ENCODE measurements around the gene TNS1. TPM values are rescaled to one million over a fixed set of nuclear protein-coding genes. Genes with fewer than 3 reads are reported as not detected.
A peak's percentile ranks its signal among the peaks of the same experiment; 100 is the strongest.

TNS1 gene
- total and polyA plus RNA-seq, 2 experiments from 2014 or later: 81.6 to 99.3 TPM

DNA sequence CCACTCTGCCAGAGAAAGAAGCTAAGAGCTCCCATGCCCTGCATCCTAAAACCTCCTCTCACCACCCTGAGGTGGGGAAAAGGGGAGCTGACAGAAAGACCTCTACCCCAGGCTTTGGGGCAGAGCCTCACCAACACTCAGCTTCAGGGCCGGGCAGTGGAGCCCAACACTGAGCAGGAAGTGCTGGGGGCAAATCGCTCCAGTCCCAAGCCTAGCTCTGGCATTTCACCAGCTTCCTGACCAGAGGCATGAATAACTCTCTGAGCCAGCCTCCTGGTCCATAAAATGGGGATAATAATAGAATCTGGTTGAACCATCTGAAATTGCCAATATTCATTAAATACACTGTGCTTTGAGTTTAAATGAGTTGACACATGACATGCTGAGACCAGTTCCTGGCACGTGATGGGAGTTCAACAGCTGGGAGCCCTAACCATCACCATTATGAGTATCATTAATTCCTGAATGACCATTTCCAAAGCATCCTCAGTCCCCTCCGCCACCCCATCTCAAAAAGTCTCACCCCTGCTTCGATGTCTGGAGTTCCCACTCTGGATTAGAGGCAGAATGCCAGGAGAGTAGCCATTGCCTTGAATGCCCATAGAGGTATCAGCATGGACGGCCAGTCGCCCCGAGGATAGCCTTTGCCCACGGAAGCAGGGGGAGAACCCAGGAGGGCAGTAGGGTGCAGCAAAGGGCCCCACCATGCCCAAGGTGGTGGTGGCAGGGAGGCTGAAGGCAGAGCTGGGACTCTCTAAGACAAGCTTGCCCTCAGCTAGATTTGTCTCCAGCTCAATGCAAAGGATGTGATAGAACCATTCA, 153.4 kb downstream of the TNS1 start:
- no peaks in the 10 kb centered on the region; the same call in 1 of the 2 replicates for H4K20me1 ChIP-seq (ENCODE audit: insufficient read depth)
- H3K4me1 ChIP-seq (ENCODE audit: insufficient read depth): peaks cover 71% of the 10 kb centered on the region

DNA sequence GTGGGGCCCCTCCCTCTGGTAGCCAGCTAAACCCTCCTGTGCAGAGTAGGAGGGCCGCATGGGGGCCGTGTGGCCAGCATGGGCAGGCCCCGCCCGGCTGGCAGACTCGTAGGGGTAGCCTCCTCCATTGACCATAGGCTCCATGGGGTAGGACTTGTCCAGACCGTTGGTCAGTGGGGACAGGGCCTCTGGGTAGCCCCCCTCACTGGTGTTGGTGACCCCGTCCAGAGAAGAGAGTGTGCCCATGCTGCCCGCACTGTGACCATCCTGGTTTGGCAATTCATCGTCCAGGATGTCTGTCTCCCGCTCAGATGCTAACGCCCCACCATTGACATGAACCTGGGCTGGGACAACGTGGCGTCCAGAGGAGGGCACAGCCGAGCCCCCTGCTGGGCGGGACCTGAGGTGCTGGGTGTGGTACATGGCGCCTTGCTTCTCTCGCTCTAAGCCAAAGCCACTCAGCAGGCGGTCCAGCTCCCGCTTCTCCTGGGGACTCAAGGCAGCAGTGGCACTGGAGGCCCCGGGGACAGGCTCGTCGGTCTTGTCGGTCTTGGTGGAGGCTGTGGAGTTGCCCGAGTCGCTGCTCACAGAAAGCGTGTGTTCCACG, 154.3 kb downstream of the TNS1 start:
- Histone ChIP-seq H3F3A (ENCODE audit: insufficient read depth) (peaks cover 42% of the 10 kb centered on the region), H3K27me3 (replicated peaks; ENCODE audit: insufficient read depth) (no peaks in the 10 kb centered on the region), H3K4me1 (ENCODE audit: insufficient read depth) (peaks cover 70% of the 10 kb centered on the region), H3K4me3 (no peak overlapping the region), H4K20me1 (ENCODE audit: insufficient read depth) (no peaks in the 10 kb centered on the region; the same call in 1 of the 2 replicates), H3K9me3 (ENCODE audit: low read depth) (no peaks in the 10 kb centered on the region), H2AFZ (no peak overlapping the region), H3K4me2 (ENCODE audit: unreplicated experiment) (no peak overlapping the region), H3K9me2 (ENCODE audit: insufficient read depth) (no peaks in the 10 kb centered on the region), H3K36me3 (ENCODE audit: low read depth) (peaks cover 30% of the 10 kb centered on the region), H3K79me2 (ENCODE audit: insufficient read depth) (peaks cover 89% of the 10 kb centered on the region), H3K9ac (no peak overlapping the region), H3K27ac (peak overlapping the region; percentile 85; the same call in 1 of the 2 replicates)
- in situ Hi-C loops (cut with MboI): no loop called here
- no peak for TF ChIP-seq EZH2phosphoT487 (IDR thresholded peaks at IDR 0.05; ENCODE audit: insufficient read depth, low read depth)
- no peak for TF ChIP-seq EZH2 (IDR thresholded peaks at IDR 0.05; ENCODE audit: insufficient read depth, poor library complexity, severe bottlenecking)
- DNase-seq: no peak
- 88 to 90% methylated on average over 27 of the region's 27 CpGs for WGBS, 2 experiments (ENCODE audit: low coverage in 1 of 2, low lambda C conversion rate in 2 of 2, missing lambda C conversion rate in 2 of 2)

More for the DNA sequence above, 153.4 kb downstream of the TNS1 start:
- Histone ChIP-seq H3K27ac (peak overlapping the region; percentile 85), H3K9ac (peak overlapping the region; percentile 67), H3K9me2 (ENCODE audit: insufficient read depth) (no peaks in the 10 kb centered on the region), H3K4me3 (no peak overlapping the region), H3K27me3 (replicated peaks; ENCODE audit: insufficient read depth) (no peaks in the 10 kb centered on the region), H3F3A (ENCODE audit: insufficient read depth) (peaks cover 37% of the 10 kb centered on the region), H2AFZ (no peak overlapping the region), H3K79me2 (ENCODE audit: insufficient read depth) (peaks cover 80% of the 10 kb centered on the region), H3K36me3 (ENCODE audit: low read depth) (peaks cover 30% of the 10 kb centered on the region), H3K9me3 (ENCODE audit: low read depth) (no peaks in the 10 kb centered on the region), H3K4me2 (ENCODE audit: unreplicated experiment) (peak overlapping the region; percentile 54)
- no peak for TF ChIP-seq EZH2phosphoT487 (IDR thresholded peaks at IDR 0.05; ENCODE audit: insufficient read depth, low read depth)
- no peak for TF ChIP-seq EZH2 (IDR thresholded peaks at IDR 0.05; ENCODE audit: insufficient read depth, poor library complexity, severe bottlenecking)
- WGBS, 2 experiments (ENCODE audit: low coverage in 1 of 2, low lambda C conversion rate in 2 of 2, missing lambda C conversion rate in 2 of 2): 73% methylated on average over 9 of the region's 9 CpGs
- in situ Hi-C loops (cut with MboI): no loop called here
- DNase-seq: peak; percentile 67

DNA sequence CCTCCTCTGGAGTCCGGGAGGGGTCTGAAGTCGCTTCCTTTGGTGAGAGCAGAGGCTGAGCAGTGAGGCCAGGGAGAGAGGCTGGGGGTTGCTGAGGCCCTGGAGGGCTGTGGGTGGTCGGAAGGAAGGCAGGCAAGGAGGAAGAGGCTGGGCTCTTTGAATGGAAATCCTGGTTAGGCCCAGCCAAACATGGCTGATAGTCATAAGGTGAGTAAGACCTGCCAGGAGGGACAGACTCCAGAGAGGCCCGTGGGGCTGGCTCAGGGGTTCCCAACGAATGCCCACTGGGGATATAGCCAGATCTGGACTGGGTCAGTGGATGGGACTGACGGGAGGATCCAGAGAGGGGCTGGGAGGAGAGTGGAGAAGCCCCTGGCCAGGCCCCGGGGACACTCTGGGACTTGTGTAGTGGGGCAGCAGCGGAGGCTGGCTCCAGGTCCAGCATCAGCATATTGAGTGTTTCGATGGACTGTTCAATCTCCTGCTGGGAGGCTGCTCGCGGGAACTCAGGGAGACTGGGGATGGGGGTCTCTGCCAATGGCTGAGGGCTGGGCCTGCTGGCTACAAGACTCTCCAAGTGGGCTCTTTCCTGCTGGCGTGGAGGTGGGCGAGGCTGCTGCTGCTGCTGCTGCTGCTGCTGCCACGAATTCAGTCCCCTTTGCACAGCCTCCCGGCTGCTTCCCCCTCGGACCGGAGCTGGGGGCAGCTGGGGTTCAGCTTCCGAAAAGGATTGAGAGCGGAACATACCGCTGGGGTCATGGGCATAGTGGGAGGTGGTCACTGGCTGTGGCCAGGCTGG, 155.0 kb downstream of the TNS1 start:
- Histone ChIP-seq H3K27me3 (replicated peaks; ENCODE audit: insufficient read depth) (no peaks in the 10 kb centered on the region), H3F3A (ENCODE audit: insufficient read depth) (peaks cover 43% of the 10 kb centered on the region), H3K4me3 (no peak overlapping the region), H3K9me3 (ENCODE audit: low read depth) (no peaks in the 10 kb centered on the region), H3K79me2 (ENCODE audit: insufficient read depth) (peaks cover 89% of the 10 kb centered on the region), H2AFZ (no peak overlapping the region), H3K9me2 (ENCODE audit: insufficient read depth) (no peaks in the 10 kb centered on the region), H3K36me3 (ENCODE audit: low read depth) (peaks cover 32% of the 10 kb centered on the region), H4K20me1 (ENCODE audit: insufficient read depth) (no peaks in the 10 kb centered on the region; the same call in 1 of the 2 replicates), H3K4me2 (ENCODE audit: unreplicated experiment) (no peak overlapping the region), H3K27ac (no peak overlapping the region), H3K4me1 (ENCODE audit: insufficient read depth) (peaks cover 65% of the 10 kb centered on the region), H3K9ac (no peak overlapping the region)
- in situ Hi-C loops (cut with MboI): no loop called here
- DNase-seq: no peak
- TF ChIP-seq EZH2phosphoT487 (IDR thresholded peaks at IDR 0.05; ENCODE audit: insufficient read depth, low read depth): no peak
- TF ChIP-seq EZH2 (IDR thresholded peaks at IDR 0.05; ENCODE audit: insufficient read depth, poor library complexity, severe bottlenecking): no peak
- WGBS, 2 experiments (ENCODE audit: low coverage in 1 of 2, low lambda C conversion rate in 2 of 2, missing lambda C conversion rate in 2 of 2): 83 to 85% methylated on average over 19 to 20 of the region's 20 CpGs

DNA sequence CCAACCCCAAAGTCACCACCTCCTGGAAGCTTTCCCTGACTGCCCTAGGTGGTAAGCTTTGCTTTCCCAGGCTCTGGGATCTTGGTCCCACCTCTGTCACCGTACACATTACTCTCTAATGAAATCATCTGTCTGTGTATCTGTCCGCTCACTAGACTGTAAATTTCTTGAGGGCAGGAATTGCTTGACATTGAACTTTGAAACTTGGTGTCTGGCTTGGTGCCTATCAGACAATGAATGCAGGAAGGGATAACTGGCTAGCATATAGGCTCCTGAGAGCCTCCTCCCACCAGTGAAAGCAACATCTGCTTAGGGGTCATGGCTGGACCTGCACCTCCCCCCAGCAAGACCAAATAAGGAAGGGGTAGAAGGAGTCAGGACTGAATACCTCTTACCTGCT, 155.7 kb downstream of the TNS1 start:
- peaks cover 89% of the 10 kb centered on the region for H3K79me2 ChIP-seq (ENCODE audit: insufficient read depth)
- peaks cover 43% of the 10 kb centered on the region for H3F3A ChIP-seq (ENCODE audit: insufficient read depth)
- H3K27ac ChIP-seq: no peak overlapping the region
- no peak overlapping the region for H3K4me2 ChIP-seq (ENCODE audit: unreplicated experiment)
- no peaks in the 10 kb centered on the region; the same call in 1 of the 2 replicates for H4K20me1 ChIP-seq (ENCODE audit: insufficient read depth)
- H2AFZ ChIP-seq: no peak overlapping the region
- TF ChIP-seq EZH2 (IDR thresholded peaks at IDR 0.05; ENCODE audit: insufficient read depth, poor library complexity, severe bottlenecking) (no peak), EZH2phosphoT487 (IDR thresholded peaks at IDR 0.05; ENCODE audit: insufficient read depth, low read depth) (no peak)
- 96 to 100% methylated on average over 2 of the region's 2 CpGs for WGBS, 2 experiments (ENCODE audit: low coverage in 1 of 2, low lambda C conversion rate in 2 of 2, missing lambda C conversion rate in 2 of 2)
- H3K36me3 ChIP-seq (ENCODE audit: low read depth): peaks cover 33% of the 10 kb centered on the region
- no peak overlapping the region for H3K9ac ChIP-seq
- no peak for DNase-seq
- no peak overlapping the region for H3K4me3 ChIP-seq
- no peaks in the 10 kb centered on the region for H3K27me3 ChIP-seq (replicated peaks; ENCODE audit: insufficient read depth)
- in situ Hi-C loops (cut with MboI): no loop called here
- no peaks in the 10 kb centered on the region for H3K9me2 ChIP-seq (ENCODE audit: insufficient read depth)
- H3K9me3 ChIP-seq (ENCODE audit: low read depth): no peaks in the 10 kb centered on the region
- H3K4me1 ChIP-seq (ENCODE audit: insufficient read depth): peaks cover 58% of the 10 kb centered on the region

Data from GM23248 (cell line).